Body of pancreas (tissue), 4 donors: ENCODE data around the gene ADAP2. TPM values are rescaled to one million over a fixed set of nuclear protein-coding genes. Genes with fewer than 3 reads are reported as not detected.

Experiments
- ATAC-seq: fragments of 150-250 bp; one replicate; pipeline ENCODE4 v1.9.1; 2016
- DNase-seq, 4 donors: peaks; one replicate each; pipeline ENCODE4 v3.0.0-alpha.2; 2019
- H3K27ac ChIP-seq, 4 donors: fragments of 200-600 bp; sonication (generic); 1 replicate in 3 of 4; 2 replicates in 1 of 4; pipeline versions ENCODE4 v1.5.1 to v1.6.1; 2016 to 2019; ENCODE audit warnings: mild to moderate bottlenecking in 1 of 4, mixed read lengths in 1 of 4, moderate library complexity in 1 of 4
- H3K27me3 ChIP-seq, 2 donors: fragments of 200-600 bp; sonication (generic); one replicate each; pipeline ENCODE4 v1.6.0; 2016; ENCODE audit warnings: mild to moderate bottlenecking in 1 of 2
- H3K36me3 ChIP-seq, 2 donors: fragments of 200-600 bp; sonication (generic); replicated peaks in 1 of 2; 2 replicates each; pipeline ENCODE4 v1.5.1; 2016; ENCODE audit warnings: low read depth in 2 of 2; ENCODE audit not compliant: insufficient read depth in 1 of 2
- H3K4me1 ChIP-seq: fragments of 200-600 bp; sonication (generic); one replicate; pipeline ENCODE4 v1.6.0; 2016
- H3K4me3 ChIP-seq, 2 donors: fragments of 200-600 bp; sonication (generic); 1 replicate in 1 of 2; 2 replicates in 1 of 2; pipeline ENCODE4 v1.5.1; 2016 to 2019
- H3K9me3 ChIP-seq, 3 donors: fragments of 200-600 bp; sonication (generic); 1 replicate in 2 of 3; 2 replicates in 1 of 3; pipeline ENCODE4 v1.5.1; 2016
- POLR2A ChIP-seq, 3 donors: fragments of 450-650 bp; IDR thresholded peaks; one replicate each; pipeline ENCODE4 v1.6.1; 2016; ENCODE audit warnings: antibody characterized with exemption in 3 of 3, mild to moderate bottlenecking in 2 of 3
- WGBS, 2 donors: methylation state at CpG; one replicate each; pipeline ENCODE4 v1.1.5; 2017; 5-methylcytosine and 5-hydroxymethylcytosine counted together
- intact Hi-C: fragments of 100-400 bp; cut with DNase I; formaldehyde crosslinking; loops from one replicate; pipeline ENCODE4 v1.15.1; 2023
- total RNA-seq, 2 donors: library from RNA; depleted of rRNA; stranded (reverse); fragments of >200 nt; gene quantifications; one replicate each; pipeline ENCODE4 v1.1.0, GENCODE V29; 2016
- TF ChIP-seq, protein P1 (sequence below), 7 experiments: fragments of 450-650 bp in 4 of 7; fragments of 200-600 bp in 3 of 7; sonication (generic) in 3 of 7; IDR thresholded peaks; one replicate each; pipeline ENCODE4 v1.5.1; 2016 to 2019; ENCODE audit warnings: antibody characterized with exemption in 7 of 7

The ADAP2 gene
- total RNA-seq, 2 donors from 2014 or later, result 13.7 to 14.8 TPM

DNA sequence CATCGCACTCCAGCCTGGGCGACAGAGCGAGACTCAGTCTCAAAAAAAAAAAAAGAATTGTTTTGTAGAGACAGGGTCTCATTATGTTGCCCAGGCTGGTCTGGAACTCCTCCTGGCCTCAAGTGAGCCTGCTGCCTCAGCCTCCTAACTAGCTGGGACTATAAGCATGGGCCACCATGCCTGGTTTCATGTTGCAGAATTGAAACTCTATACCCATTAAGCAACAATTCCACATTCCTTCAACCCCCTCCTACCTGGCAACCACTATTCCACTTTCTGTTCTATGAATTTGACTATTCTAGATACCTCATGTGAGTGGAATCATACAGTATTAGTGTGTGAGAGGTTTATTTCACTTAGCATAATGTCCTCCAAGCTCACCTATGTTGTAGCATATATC, 73.6 kb downstream of the ADAP2 start:
- no peak for ATAC-seq

DNA sequence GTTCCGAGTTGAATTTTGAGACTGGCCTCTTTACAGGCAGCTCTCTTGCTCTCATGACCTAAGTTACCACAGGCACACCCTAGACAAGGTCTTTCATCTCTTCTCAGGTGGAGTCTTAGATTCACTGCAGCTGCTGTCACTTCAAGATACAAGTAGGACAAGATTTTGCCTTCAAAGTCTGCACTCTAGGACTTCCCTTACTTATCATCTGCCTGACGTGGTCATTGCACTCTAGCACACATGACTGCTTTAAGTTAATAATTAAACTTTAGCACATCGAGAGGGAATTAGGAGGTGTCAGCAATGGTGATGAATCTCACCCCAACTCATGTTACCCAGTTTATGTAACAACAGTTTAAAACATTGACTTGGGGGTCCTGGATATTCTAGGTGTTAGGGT, 74.7 kb downstream of the ADAP2 start:
- Histone ChIP-seq H3K27ac (no peak overlapping the region), H3K9me3 (no peaks in the 10 kb centered on the region), H3K4me3 (no peak overlapping the region), H3K4me1 (peaks cover 4% of the 10 kb centered on the region), H3K27me3 (no peaks in the 10 kb centered on the region), H3K36me3 (peaks cover 13 to 20% of the 10 kb centered on the region in 2 donors)
- intact Hi-C loops, result no loop called here
- DNase-seq (no peak), ATAC-seq (no peak)
- WGBS, 2 donors, result 47 to 52% methylated on average over 3 of the region's 3 CpGs
- no peak for TF ChIP-seq POLR2A (IDR thresholded peaks at IDR 0.05)
- TF ChIP-seq, protein P1, sequence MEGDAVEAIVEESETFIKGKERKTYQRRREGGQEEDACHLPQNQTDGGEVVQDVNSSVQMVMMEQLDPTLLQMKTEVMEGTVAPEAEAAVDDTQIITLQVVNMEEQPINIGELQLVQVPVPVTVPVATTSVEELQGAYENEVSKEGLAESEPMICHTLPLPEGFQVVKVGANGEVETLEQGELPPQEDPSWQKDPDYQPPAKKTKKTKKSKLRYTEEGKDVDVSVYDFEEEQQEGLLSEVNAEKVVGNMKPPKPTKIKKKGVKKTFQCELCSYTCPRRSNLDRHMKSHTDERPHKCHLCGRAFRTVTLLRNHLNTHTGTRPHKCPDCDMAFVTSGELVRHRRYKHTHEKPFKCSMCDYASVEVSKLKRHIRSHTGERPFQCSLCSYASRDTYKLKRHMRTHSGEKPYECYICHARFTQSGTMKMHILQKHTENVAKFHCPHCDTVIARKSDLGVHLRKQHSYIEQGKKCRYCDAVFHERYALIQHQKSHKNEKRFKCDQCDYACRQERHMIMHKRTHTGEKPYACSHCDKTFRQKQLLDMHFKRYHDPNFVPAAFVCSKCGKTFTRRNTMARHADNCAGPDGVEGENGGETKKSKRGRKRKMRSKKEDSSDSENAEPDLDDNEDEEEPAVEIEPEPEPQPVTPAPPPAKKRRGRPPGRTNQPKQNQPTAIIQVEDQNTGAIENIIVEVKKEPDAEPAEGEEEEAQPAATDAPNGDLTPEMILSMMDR (IDR thresholded peaks at IDR 0.05), result no peak

More for the DNA sequence above, 73.6 kb downstream of the ADAP2 start:
- Histone ChIP-seq H3K9me3 (no peaks in the 10 kb centered on the region), H3K4me1 (peaks cover 4% of the 10 kb centered on the region), H3K27me3 (no peaks in the 10 kb centered on the region), H3K27ac (no peak overlapping the region), H3K4me3 (no peak overlapping the region), H3K36me3 (peaks cover 13 to 20% of the 10 kb centered on the region in 2 donors)
- no peak for DNase-seq
- intact Hi-C loops, result no loop called here
- 95 to 97% methylated on average over 3 of the region's 3 CpGs for WGBS, 2 donors
- no peak for TF ChIP-seq POLR2A (IDR thresholded peaks at IDR 0.05)

DNA sequence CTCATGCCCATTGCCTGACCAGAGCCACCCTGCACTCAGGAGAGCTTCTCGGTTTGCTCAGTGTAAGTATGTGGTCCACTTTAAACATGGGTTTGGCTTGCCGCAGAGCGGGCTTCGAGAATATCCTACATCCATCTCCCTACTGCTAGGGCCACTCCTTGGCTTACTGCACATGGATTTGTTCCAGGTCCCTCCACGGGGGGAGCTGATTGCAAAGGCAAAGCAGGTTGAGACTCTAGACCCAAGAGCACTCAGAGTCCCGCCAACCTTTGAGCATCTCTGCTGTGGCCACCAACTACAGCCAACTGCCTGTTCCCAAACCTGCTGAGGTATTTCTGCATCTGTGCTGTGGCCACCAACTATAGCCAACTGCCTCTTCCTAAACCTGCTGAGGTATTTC, 75.5 kb downstream of the ADAP2 start:
- no peak for DNase-seq
- no peak for TF ChIP-seq POLR2A (IDR thresholded peaks at IDR 0.05)
- TF ChIP-seq, protein P1 (IDR thresholded peaks at IDR 0.05), result no peak
- no peak overlapping the region for H3K27ac ChIP-seq
- H3K9me3 ChIP-seq, result no peaks in the 10 kb centered on the region
- H3K4me1 ChIP-seq, result peaks cover 4% of the 10 kb centered on the region
- WGBS, 2 donors, result 92 to 99% methylated on average over 6 of the region's 6 CpGs
- peaks cover 13 to 20% of the 10 kb centered on the region in 2 donors for H3K36me3 ChIP-seq
- no peak for ATAC-seq
- H3K27me3 ChIP-seq, result no peaks in the 10 kb centered on the region
- intact Hi-C loops, result no loop called here
- no peak overlapping the region for H3K4me3 ChIP-seq

DNA sequence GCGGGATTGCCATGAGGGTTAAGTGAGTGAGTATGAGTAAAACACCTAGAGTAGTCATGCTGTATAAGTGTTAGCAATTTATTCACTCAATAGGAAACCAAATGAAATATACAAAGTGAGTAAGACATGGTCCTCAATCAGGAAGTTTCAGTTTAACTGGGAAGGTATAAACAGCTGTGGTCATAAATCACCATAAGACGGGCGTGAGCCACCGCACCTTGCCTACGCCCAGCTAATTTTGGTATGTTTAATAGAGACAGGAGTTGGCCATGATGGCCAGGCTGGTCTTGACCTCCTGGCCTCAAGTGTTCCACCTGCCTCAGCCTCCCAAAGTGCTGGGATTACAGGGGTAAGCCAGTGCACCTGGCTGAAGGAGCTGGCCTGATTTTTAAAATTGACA, 76.1 kb downstream of the ADAP2 start:
- intact Hi-C loops, result no loop called here
- TF ChIP-seq, protein P1 (IDR thresholded peaks at IDR 0.05), result no peak
- TF ChIP-seq POLR2A (IDR thresholded peaks at IDR 0.05), result no peak
- DNase-seq (no peak), ATAC-seq (no peak)
- no peak overlapping the region for H3K4me3 ChIP-seq
- no peaks in the 10 kb centered on the region for H3K9me3 ChIP-seq
- peaks cover 4% of the 10 kb centered on the region for H3K4me1 ChIP-seq
- no peaks in the 10 kb centered on the region for H3K27me3 ChIP-seq
- peaks cover 13 to 20% of the 10 kb centered on the region in 2 donors for H3K36me3 ChIP-seq
- no peak overlapping the region for H3K27ac ChIP-seq
- 96 to 98% methylated on average over 5 of the region's 5 CpGs for WGBS, 2 donors

DNA sequence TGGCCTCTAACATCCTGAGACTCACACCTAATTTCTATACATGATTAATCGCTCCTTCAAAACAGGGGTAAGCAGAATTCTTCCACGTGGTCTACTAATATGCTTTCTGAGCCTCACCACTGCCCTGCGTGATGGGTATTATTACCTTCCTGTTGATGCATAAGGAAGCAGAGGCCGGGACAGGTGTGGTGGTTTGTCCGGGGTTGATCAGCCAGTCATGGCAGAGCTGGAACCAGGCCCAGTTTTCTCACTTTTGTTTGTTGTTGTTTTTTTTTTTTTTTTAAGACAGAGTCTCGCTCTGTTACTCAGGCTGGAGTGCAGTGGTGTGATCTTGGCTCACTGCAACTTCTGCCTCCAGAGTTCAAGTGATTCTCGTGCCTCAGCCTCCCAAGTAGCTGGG, 80.3 kb downstream of the ADAP2 start:
- ATAC-seq, result no peak
- Histone ChIP-seq H3K4me1 (peaks cover 4% of the 10 kb centered on the region), H3K4me3 (no peak overlapping the region), H3K27ac (no peak overlapping the region), H3K27me3 (no peaks in the 10 kb centered on the region), H3K9me3 (no peaks in the 10 kb centered on the region), H3K36me3 (peaks cover 12 to 13% of the 10 kb centered on the region in 2 donors)
- intact Hi-C loops, result no loop called here
- no peak for TF ChIP-seq POLR2A (IDR thresholded peaks at IDR 0.05)
- TF ChIP-seq, protein P1 (IDR thresholded peaks at IDR 0.05), result no peak
- 77 to 85% methylated on average over 7 of the region's 7 CpGs for WGBS, 2 donors
- no peak for DNase-seq
